A673 (cell line): ENCODE measurements around the gene ATOH8.

Experiments
- CTCF ChIP-seq: fragments of 300-800, 200-600 bp; sonication (generic); conservative IDR thresholded peaks from 2 replicates; pipeline ENCODE4 v1.5.1; 2017; ENCODE audit warnings: low read depth, mild to moderate bottlenecking, antibody characterized with exemption, low read length, moderate library complexity, mixed read lengths
- EZH2 ChIP-seq: fragments of 200-600 bp; sonication (generic); IDR thresholded peaks from 2 replicates; pipeline ENCODE4 v1.6.1; 2017; ENCODE audit warnings: borderline replicate concordance, low read depth, mild to moderate bottlenecking, mixed read lengths, antibody characterized with exemption, low read length; ENCODE audit not compliant: poor library complexity, severe bottlenecking

DNA sequence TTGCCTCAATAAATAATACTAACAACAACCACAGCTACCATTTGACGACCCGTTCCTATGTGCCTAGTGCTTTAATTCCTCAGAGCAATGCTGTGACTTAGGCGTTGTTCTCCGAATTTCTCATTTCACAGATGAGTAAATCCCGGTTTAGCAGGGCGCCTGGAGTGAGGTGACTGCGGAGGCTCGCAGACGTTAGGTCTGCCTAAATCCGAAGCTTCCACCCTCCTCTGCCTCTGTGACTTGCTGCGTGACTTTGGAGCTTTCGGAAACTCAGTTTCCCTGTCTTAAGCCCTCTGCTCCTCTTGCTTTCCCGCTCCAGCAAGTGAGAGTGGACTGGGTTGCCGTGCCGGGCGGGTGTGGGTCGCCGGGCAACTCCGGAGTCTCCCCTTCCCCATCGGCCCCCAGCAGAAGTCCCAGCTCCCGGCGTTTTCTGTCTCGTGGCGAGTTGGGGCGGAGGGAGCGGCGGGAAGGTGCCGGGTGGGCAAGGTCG lies 711 bp upstream of the ATOH8 start:
- TF ChIP-seq CTCF (no peak), EZH2 (no peak)
